Measurements from ENCODE around the gene OPCML.

OPCML gene

GRCh38 chr11:133249530-133249929, 282.8 kb downstream of the OPCML start:
- no peak overlapping the region for H4K91ac ChIP-seq (ENCODE audit: low read depth, low read length, poor library complexity)
- H3K14ac ChIP-seq (ENCODE audit: low read length), result no peak overlapping the region
- H4K8ac ChIP-seq (ENCODE audit: low read depth, low read length), result no peak overlapping the region
- no peak overlapping the region for H2BK5ac ChIP-seq (ENCODE audit: low read length)
- no peak overlapping the region for H3K18ac ChIP-seq (ENCODE audit: low read length)
- no peak overlapping the region for H3K4me2 ChIP-seq (ENCODE audit: insufficient read depth, low read length, poor library complexity, severe bottlenecking)
- H3K9ac ChIP-seq (ENCODE audit: low read depth, low read length, poor library complexity), result no peak overlapping the region
- no peaks in the 10 kb centered on the region for H3K9me3 ChIP-seq (replicated peaks in 1 of 2; ENCODE audit: control insufficient read depth in 2 of 2, insufficient read depth in 1 of 2, low read depth in 1 of 2, low read length in 2 of 2)
- no peaks in the 10 kb centered on the region for H3K36me3 ChIP-seq (replicated peaks in 1 of 2; ENCODE audit: control insufficient read depth in 2 of 2, insufficient read depth in 2 of 2, low read length in 2 of 2)
- H2AK5ac ChIP-seq (ENCODE audit: low read depth, low read length), result no peak overlapping the region
- DNase-seq (ENCODE audit: low spot score), result no peak
- no peak overlapping the region for H3K27ac ChIP-seq (replicated peaks; ENCODE audit: low read length)
- no peak overlapping the region for H3K4ac ChIP-seq (ENCODE audit: low read length)
- H2AFZ ChIP-seq (ENCODE audit: low read length), result no peak overlapping the region
- no peak overlapping the region for H2BK15ac ChIP-seq (ENCODE audit: low read length)
- WGBS, 2 donors (ENCODE audit: extremely low coverage in 2 of 2, insufficient read length in 2 of 2, insufficient replicate concordance in 1 of 2), result no CpG with 5 or more reads among the region's 6 CpGs
- H3K4me1 ChIP-seq (ENCODE audit: control insufficient read depth in 2 of 2, insufficient read depth in 1 of 2, low read depth in 1 of 2, low read length in 2 of 2), result no peaks in the 10 kb centered on the region
- no peak overlapping the region for H2BK120ac ChIP-seq (ENCODE audit: low read depth, low read length)
- H3K23ac ChIP-seq (ENCODE audit: low read depth, low read length, poor library complexity), result no peak overlapping the region
- H3K27me3 ChIP-seq (ENCODE audit: control insufficient read depth in 3 of 3, insufficient read depth in 3 of 3, low read depth in 1 of 3, low read length in 3 of 3), result no peaks in the 10 kb centered on the region
- H3K4me3 ChIP-seq (ENCODE audit: low read length in 2 of 2), result no peak overlapping the region
- H3K79me1 ChIP-seq (ENCODE audit: low read depth, low read length), result no peaks in the 10 kb centered on the region
- no peak overlapping the region for H2BK12ac ChIP-seq (ENCODE audit: low read length)

- no peak overlapping the region for H4K8ac ChIP-seq (ENCODE audit: low read depth, low read length)
- no peak overlapping the region for H2BK5ac ChIP-seq (ENCODE audit: low read length)
- no peak overlapping the region for H3K27ac ChIP-seq (replicated peaks; ENCODE audit: low read length)
- no peak overlapping the region for H3K4me2 ChIP-seq (ENCODE audit: insufficient read depth, low read length, poor library complexity, severe bottlenecking)
- no peak overlapping the region for H2BK15ac ChIP-seq (ENCODE audit: low read length)
- no peak overlapping the region for H3K9ac ChIP-seq (ENCODE audit: low read depth, low read length, poor library complexity)
- H3K4ac ChIP-seq (ENCODE audit: low read length), result no peak overlapping the region
- no CpG with 5 or more reads among the region's 3 CpGs for WGBS, 2 donors (ENCODE audit: extremely low coverage in 2 of 2, insufficient read length in 2 of 2, insufficient replicate concordance in 1 of 2)
- no peaks in the 10 kb centered on the region for H3K27me3 ChIP-seq (ENCODE audit: control insufficient read depth in 3 of 3, insufficient read depth in 3 of 3, low read depth in 1 of 3, low read length in 3 of 3)
- H3K4me3 ChIP-seq (ENCODE audit: low read length in 2 of 2), result no peak overlapping the region
- no peak overlapping the region for H2AFZ ChIP-seq (ENCODE audit: low read length)
- H3K23ac ChIP-seq (ENCODE audit: low read depth, low read length, poor library complexity), result no peak overlapping the region
- no peak overlapping the region for H2BK120ac ChIP-seq (ENCODE audit: low read depth, low read length)
- no peak overlapping the region for H4K91ac ChIP-seq (ENCODE audit: low read depth, low read length, poor library complexity)
- H3K4me1 ChIP-seq (ENCODE audit: control insufficient read depth in 2 of 2, insufficient read depth in 1 of 2, low read depth in 1 of 2, low read length in 2 of 2), result no peaks in the 10 kb centered on the region
- DNase-seq (ENCODE audit: low spot score), result no peak
- H3K79me1 ChIP-seq (ENCODE audit: low read depth, low read length), result no peaks in the 10 kb centered on the region
- H3K18ac ChIP-seq (ENCODE audit: low read length), result no peak overlapping the region
- no peak overlapping the region for H2BK12ac ChIP-seq (ENCODE audit: low read length)
- no peak overlapping the region for H3K14ac ChIP-seq (ENCODE audit: low read length)
- H3K9me3 ChIP-seq (replicated peaks in 1 of 2; ENCODE audit: control insufficient read depth in 2 of 2, insufficient read depth in 1 of 2, low read depth in 1 of 2, low read length in 2 of 2), result no peaks in the 10 kb centered on the region
- H2AK5ac ChIP-seq (ENCODE audit: low read depth, low read length), result no peak overlapping the region
- H3K36me3 ChIP-seq (replicated peaks in 1 of 2; ENCODE audit: control insufficient read depth in 2 of 2, insufficient read depth in 2 of 2, low read length in 2 of 2), result no peaks in the 10 kb centered on the region
These were observed 283.2 kb downstream of the OPCML start for GRCh38 chr11:133249065-133249464.

GRCh38 chr11:133243832-133244231, 288.5 kb downstream of the OPCML start:
- H2BK15ac ChIP-seq (ENCODE audit: low read length), result no peak overlapping the region
- H3K36me3 ChIP-seq (replicated peaks in 1 of 2; ENCODE audit: control insufficient read depth in 2 of 2, insufficient read depth in 2 of 2, low read length in 2 of 2), result no peaks in the 10 kb centered on the region
- no peak overlapping the region for H2BK120ac ChIP-seq (ENCODE audit: low read depth, low read length)
- H3K14ac ChIP-seq (ENCODE audit: low read length), result no peak overlapping the region
- H4K91ac ChIP-seq (ENCODE audit: low read depth, low read length, poor library complexity), result no peak overlapping the region
- H3K4me2 ChIP-seq (ENCODE audit: insufficient read depth, low read length, poor library complexity, severe bottlenecking), result no peak overlapping the region
- no peak overlapping the region for H3K4ac ChIP-seq (ENCODE audit: low read length)
- H3K9ac ChIP-seq (ENCODE audit: low read depth, low read length, poor library complexity), result no peak overlapping the region
- H2AFZ ChIP-seq (ENCODE audit: low read length), result no peak overlapping the region
- H3K27me3 ChIP-seq (ENCODE audit: control insufficient read depth in 3 of 3, insufficient read depth in 3 of 3, low read depth in 1 of 3, low read length in 3 of 3), result no peaks in the 10 kb centered on the region
- H3K79me1 ChIP-seq (ENCODE audit: low read depth, low read length), result no peaks in the 10 kb centered on the region
- H4K8ac ChIP-seq (ENCODE audit: low read depth, low read length), result no peak overlapping the region
- no peaks in the 10 kb centered on the region for H3K9me3 ChIP-seq (replicated peaks in 1 of 2; ENCODE audit: control insufficient read depth in 2 of 2, insufficient read depth in 1 of 2, low read depth in 1 of 2, low read length in 2 of 2)
- H2BK12ac ChIP-seq (ENCODE audit: low read length), result no peak overlapping the region
- H3K27ac ChIP-seq (replicated peaks; ENCODE audit: low read length), result no peak overlapping the region
- H3K4me1 ChIP-seq (ENCODE audit: control insufficient read depth in 2 of 2, insufficient read depth in 1 of 2, low read depth in 1 of 2, low read length in 2 of 2), result peaks cover 0 to 4% of the 10 kb centered on the region in 2 donors
- DNase-seq (ENCODE audit: low spot score), result no peak
- no CpG with 5 or more reads among the region's 3 CpGs for WGBS, 2 donors (ENCODE audit: extremely low coverage in 2 of 2, insufficient read length in 2 of 2, insufficient replicate concordance in 1 of 2)
- H2BK5ac ChIP-seq (ENCODE audit: low read length), result no peak overlapping the region
- H3K4me3 ChIP-seq (ENCODE audit: low read length in 2 of 2), result no peak overlapping the region
- no peak overlapping the region for H2AK5ac ChIP-seq (ENCODE audit: low read depth, low read length)
- H3K18ac ChIP-seq (ENCODE audit: low read length), result no peak overlapping the region
- no peak overlapping the region for H3K23ac ChIP-seq (ENCODE audit: low read depth, low read length, poor library complexity)

- no peak overlapping the region for H2BK120ac ChIP-seq (ENCODE audit: low read depth, low read length)
- H4K91ac ChIP-seq (ENCODE audit: low read depth, low read length, poor library complexity), result no peak overlapping the region
- H3K14ac ChIP-seq (ENCODE audit: low read length), result no peak overlapping the region
- H3K27me3 ChIP-seq (ENCODE audit: control insufficient read depth in 3 of 3, insufficient read depth in 3 of 3, low read depth in 1 of 3, low read length in 3 of 3), result no peaks in the 10 kb centered on the region
- no peak overlapping the region for H2AFZ ChIP-seq (ENCODE audit: low read length)
- H2BK12ac ChIP-seq (ENCODE audit: low read length), result no peak overlapping the region
- H3K9me3 ChIP-seq (replicated peaks in 1 of 2; ENCODE audit: control insufficient read depth in 2 of 2, insufficient read depth in 1 of 2, low read depth in 1 of 2, low read length in 2 of 2), result no peaks in the 10 kb centered on the region
- no peak overlapping the region for H3K4me2 ChIP-seq (ENCODE audit: insufficient read depth, low read length, poor library complexity, severe bottlenecking)
- H3K27ac ChIP-seq (replicated peaks; ENCODE audit: low read length), result no peak overlapping the region
- no peak for DNase-seq (ENCODE audit: low spot score)
- no peak overlapping the region for H3K4ac ChIP-seq (ENCODE audit: low read length)
- no peak overlapping the region for H3K9ac ChIP-seq (ENCODE audit: low read depth, low read length, poor library complexity)
- no peak overlapping the region for H2BK15ac ChIP-seq (ENCODE audit: low read length)
- H2BK5ac ChIP-seq (ENCODE audit: low read length), result no peak overlapping the region
- H3K4me3 ChIP-seq (ENCODE audit: low read length in 2 of 2), result no peak overlapping the region
- no peak overlapping the region for H3K23ac ChIP-seq (ENCODE audit: low read depth, low read length, poor library complexity)
- peaks cover 3 to 4% of the 10 kb centered on the region in 2 donors for H3K4me1 ChIP-seq (ENCODE audit: control insufficient read depth in 2 of 2, insufficient read depth in 1 of 2, low read depth in 1 of 2, low read length in 2 of 2)
- H3K36me3 ChIP-seq (replicated peaks in 1 of 2; ENCODE audit: control insufficient read depth in 2 of 2, insufficient read depth in 2 of 2, low read length in 2 of 2), result no peaks in the 10 kb centered on the region
- no peaks in the 10 kb centered on the region for H3K79me1 ChIP-seq (ENCODE audit: low read depth, low read length)
- no peak overlapping the region for H4K8ac ChIP-seq (ENCODE audit: low read depth, low read length)
- no peak overlapping the region for H2AK5ac ChIP-seq (ENCODE audit: low read depth, low read length)
- no CpG with 5 or more reads among the region's 10 CpGs for WGBS, 2 donors (ENCODE audit: extremely low coverage in 2 of 2, insufficient read length in 2 of 2, insufficient replicate concordance in 1 of 2)
- H3K18ac ChIP-seq (ENCODE audit: low read length), result no peak overlapping the region
These were observed 291.2 kb downstream of the OPCML start for GRCh38 chr11:133240908-133241655.
